ENCODE measurements around the gene RSAD2. TPM values are rescaled to one million over a fixed set of nuclear protein-coding genes. Genes with fewer than 3 reads are reported as not detected.

RSAD2 gene
- total RNA-seq, 1 donor: 0.63 TPM

GRCh38 chr2:6909431-6910385 lies 32.1 kb downstream of the RSAD2 start:
- TF ChIP-seq, protein P1, sequence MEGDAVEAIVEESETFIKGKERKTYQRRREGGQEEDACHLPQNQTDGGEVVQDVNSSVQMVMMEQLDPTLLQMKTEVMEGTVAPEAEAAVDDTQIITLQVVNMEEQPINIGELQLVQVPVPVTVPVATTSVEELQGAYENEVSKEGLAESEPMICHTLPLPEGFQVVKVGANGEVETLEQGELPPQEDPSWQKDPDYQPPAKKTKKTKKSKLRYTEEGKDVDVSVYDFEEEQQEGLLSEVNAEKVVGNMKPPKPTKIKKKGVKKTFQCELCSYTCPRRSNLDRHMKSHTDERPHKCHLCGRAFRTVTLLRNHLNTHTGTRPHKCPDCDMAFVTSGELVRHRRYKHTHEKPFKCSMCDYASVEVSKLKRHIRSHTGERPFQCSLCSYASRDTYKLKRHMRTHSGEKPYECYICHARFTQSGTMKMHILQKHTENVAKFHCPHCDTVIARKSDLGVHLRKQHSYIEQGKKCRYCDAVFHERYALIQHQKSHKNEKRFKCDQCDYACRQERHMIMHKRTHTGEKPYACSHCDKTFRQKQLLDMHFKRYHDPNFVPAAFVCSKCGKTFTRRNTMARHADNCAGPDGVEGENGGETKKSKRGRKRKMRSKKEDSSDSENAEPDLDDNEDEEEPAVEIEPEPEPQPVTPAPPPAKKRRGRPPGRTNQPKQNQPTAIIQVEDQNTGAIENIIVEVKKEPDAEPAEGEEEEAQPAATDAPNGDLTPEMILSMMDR (IDR thresholded peaks at IDR 0.05; ENCODE audit: insufficient read depth, low read length): no peak
- no peak for DNase-seq (ENCODE audit: low read depth)
- H3K4me3 ChIP-seq (ENCODE audit: low read depth, low read length): no peak overlapping the region

GRCh38 chr2:6911721-6912120 lies 34.1 kb downstream of the RSAD2 start:
- H3K4me3 ChIP-seq (ENCODE audit: low read depth, low read length): no peak overlapping the region
- no peak for DNase-seq (ENCODE audit: low read depth)
- TF ChIP-seq, protein P1 (IDR thresholded peaks at IDR 0.05; ENCODE audit: insufficient read depth, low read length): no peak

DNA sequence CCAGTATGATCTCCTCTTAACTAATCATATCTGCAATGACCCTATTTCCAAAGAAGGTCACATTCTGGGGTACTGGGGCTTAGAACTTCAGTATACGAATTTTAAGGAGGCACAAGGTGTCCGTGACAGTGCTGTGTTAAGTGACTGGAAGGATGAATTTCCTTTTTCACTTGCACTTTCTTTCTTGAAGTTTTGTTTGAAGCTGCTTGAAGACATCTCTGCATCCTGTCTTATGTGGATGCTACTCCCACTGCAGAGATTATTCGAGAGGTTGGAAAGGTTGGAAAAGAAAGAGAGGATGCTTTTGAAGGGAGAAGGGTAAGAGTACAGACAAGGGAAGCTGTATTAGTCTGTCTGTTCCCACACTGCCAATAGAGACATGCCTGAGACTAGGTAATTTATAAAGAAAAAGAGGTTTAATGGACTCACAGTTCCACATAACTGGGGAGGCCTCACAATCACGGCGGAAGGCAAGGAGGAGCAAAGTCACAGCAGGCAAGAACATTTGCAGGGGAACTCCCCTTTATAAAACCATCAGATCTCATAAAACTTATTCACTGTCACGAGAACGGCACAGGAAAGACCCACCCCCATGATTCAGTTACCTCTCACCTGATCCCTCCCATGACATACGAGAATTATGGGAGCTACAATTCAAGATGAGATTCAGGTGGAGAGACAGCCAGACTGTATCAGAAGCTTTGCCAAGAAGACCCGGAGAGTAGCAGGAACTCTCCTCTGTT lies 36.0 kb downstream of the RSAD2 start:
- TF ChIP-seq, protein P1 (IDR thresholded peaks at IDR 0.05; ENCODE audit: insufficient read depth, low read length): no peak
- no peak for DNase-seq (ENCODE audit: low read depth)
- no peak overlapping the region for H3K4me3 ChIP-seq (ENCODE audit: low read depth, low read length)

DNA sequence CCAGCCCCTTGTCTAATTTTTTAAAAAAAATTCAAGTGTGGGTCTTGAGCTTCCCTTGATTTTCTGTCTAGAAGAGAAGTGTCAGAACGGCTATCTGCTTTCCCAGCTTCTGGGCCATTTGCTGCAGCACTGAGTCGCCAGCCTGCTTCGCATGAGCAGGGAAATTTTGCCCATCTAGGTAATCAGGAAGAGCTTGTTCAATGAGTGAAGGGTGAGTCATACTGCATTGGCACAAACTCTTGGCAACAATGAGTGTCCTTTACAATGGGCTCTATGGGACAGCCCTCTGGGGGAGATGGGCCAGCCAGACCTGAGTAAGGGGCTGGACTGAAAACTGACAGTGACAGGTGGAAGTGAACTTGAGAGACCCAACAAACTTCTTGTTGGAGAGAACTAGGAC lies 37.3 kb downstream of the RSAD2 start:
- DNase-seq (ENCODE audit: low read depth): peak; percentile 32
- H3K4me3 ChIP-seq (ENCODE audit: low read depth, low read length): no peak overlapping the region
- TF ChIP-seq, protein P1 (IDR thresholded peaks at IDR 0.05; ENCODE audit: insufficient read depth, low read length): no peak

GRCh38 chr2:6915399-6915798 lies 37.8 kb downstream of the RSAD2 start:
- DNase-seq (ENCODE audit: low read depth): no peak
- no peak overlapping the region for H3K4me3 ChIP-seq (ENCODE audit: low read depth, low read length)
- TF ChIP-seq, protein P1 (IDR thresholded peaks at IDR 0.05; ENCODE audit: insufficient read depth, low read length): no peak

DNA sequence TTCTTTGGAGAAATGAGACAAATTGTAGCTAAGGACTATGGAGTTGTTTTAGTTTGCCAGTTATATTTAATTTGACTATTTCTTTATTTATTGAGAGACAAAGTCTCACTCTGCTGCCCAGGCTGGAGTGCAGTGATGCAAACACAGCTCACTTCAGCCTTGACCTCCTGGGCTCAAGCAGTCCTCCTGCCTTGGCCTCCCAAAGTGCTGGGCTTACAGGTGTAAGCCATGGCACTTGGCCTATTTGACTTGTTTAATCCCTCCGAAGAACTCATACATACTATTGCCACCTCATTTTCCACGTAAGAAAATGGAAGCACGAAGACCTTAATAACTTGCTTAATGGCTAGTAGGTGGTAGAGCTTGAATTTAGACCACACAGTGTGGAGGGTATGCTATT lies 38.6 kb downstream of the RSAD2 start:
- H3K4me3 ChIP-seq (ENCODE audit: low read depth, low read length): no peak overlapping the region
- DNase-seq (ENCODE audit: low read depth): no peak
- TF ChIP-seq, protein P1 (IDR thresholded peaks at IDR 0.05; ENCODE audit: insufficient read depth, low read length): no peak
